AG04450 (cell line): ENCODE measurements around the gene CENATAC. TPM values are rescaled to one million over a fixed set of nuclear protein-coding genes. Genes with fewer than 3 reads are reported as not detected.
"Not testable (repeated sequence)": the region's sequence is repeated elsewhere in the genome, so short reads cannot be mapped to it uniquely, and the experiment has no call there.

Experiments used
- CTCF ChIA-PET: fragments of 300-600, 350-600 bp; formaldehyde crosslinking; extraction: SDS; loops from one replicate; lab custom pipeline; 2022; ENCODE audit warnings: antibody characterized with exemption, inconsistent platforms; lab: Charles Lee
- POLR2A ChIA-PET: fragments of 350-600 bp; formaldehyde crosslinking; extraction: SDS; loops from one replicate; lab custom pipeline; 2021; ENCODE audit warnings: antibody characterized with exemption, inconsistent platforms; lab: Yijun Ruan, JAX
- DNase-seq: peaks from one replicate; pipeline ENCODE4 v3.0.0-alpha.2; 2011; ENCODE audit warnings: low read depth, low spot score
- H3K27ac ChIP-seq: one replicate; pipeline ENCODE4 v1.5.1; 2012; ENCODE audit warnings: low read depth, low read length, control low read depth
- H3K27me3 ChIP-seq: one replicate; pipeline ENCODE4 v1.6.0; 2012; ENCODE audit warnings: low read length; ENCODE audit not compliant: control insufficient read depth, insufficient read depth
- H3K4me3 ChIP-seq: 2 replicates; pipeline ENCODE4 v1.5.1; 2011; ENCODE audit warnings: mild to moderate bottlenecking, low read depth, low read length, control low read depth
- H3K9me3 ChIP-seq: 2 replicates; pipeline ENCODE4 v1.5.1; 2012; ENCODE audit warnings: low read length; ENCODE audit not compliant: control insufficient read depth, insufficient read depth
- CTCF ChIP-seq: IDR thresholded peaks from 2 replicates; pipeline ENCODE4 v1.5.1; 2011; ENCODE audit warnings: low read depth, low read length, control low read depth, inconsistent platforms
- polyA plus RNA-seq: library from polyadenylated mRNA; depleted of rRNA; stranded (reverse); fragments of >200 nt; gene quantifications from 2 replicates; pipeline ENCODE4 v1.2.3, GENCODE V29; 2011

CENATAC gene
- polyA plus RNA-seq, 1 experiment, result 13.5 TPM

GRCh38 chr11:119031912-119032280 lies 34.0 kb downstream of the CENATAC start:
- Histone ChIP-seq H3K9me3 (no peaks in the 10 kb centered on the region; the same call in 1 of the 2 replicates), H3K27me3 (no peaks in the 10 kb centered on the region), H3K27ac (no peak overlapping the region), H3K4me3 (no peak overlapping the region)
- DNase-seq, result no peak
- no peak for TF ChIP-seq CTCF
- CTCF ChIA-PET, result interaction anchor here (0.6 to 1.5 kb wide), 10 partner anchors 9 to 309 kb away, joined by 3 to 17 read pairs (median 4); partner anchors contain the start of genes C1QTNF5, HYOU1, TRAPPC4 and VPS11
- POLR2A ChIA-PET, result no interaction called here

GRCh38 chr11:119033421-119033820 lies 35.5 kb downstream of the CENATAC start:
- CTCF ChIA-PET, result interaction anchor here (0.7 to 1.4 kb wide), 4 partner anchors 12 to 162 kb away, joined by 3 to 6 read pairs (median 3); no protein-coding TSS in a partner anchor
- DNase-seq, H3K9me3 ChIP-seq, POLR2A ChIA-PET, H3K27ac ChIP-seq, H3K27me3 ChIP-seq, H3K4me3 ChIP-seq: not testable (repeated sequence)

GRCh38 chr11:119034813-119035212 lies 36.9 kb downstream of the CENATAC start:
- DNase-seq, result no peak
- no peak overlapping the region for H3K27ac ChIP-seq
- H3K9me3 ChIP-seq, result no peaks in the 10 kb centered on the region; the same call in 1 of the 2 replicates
- ChIA-PET CTCF (interaction anchor here (0.7 kb wide), 1 partner anchor 30 kb away, joined by 3 read pairs; no protein-coding TSS in a partner anchor), POLR2A (no interaction called here)
- H3K4me3 ChIP-seq, result no peak overlapping the region
- H3K27me3 ChIP-seq, result peaks cover 2% of the 10 kb centered on the region
- TF ChIP-seq CTCF, result no peak

- TF ChIP-seq CTCF, result no peak
- Histone ChIP-seq H3K27me3 (peaks cover 2% of the 10 kb centered on the region), H3K9me3 (no peaks in the 10 kb centered on the region), H3K27ac (no peak overlapping the region), H3K4me3 (no peak overlapping the region)
- POLR2A ChIA-PET, result interaction anchor here (0.5 to 0.7 kb wide), 2 partner anchors 16 to 44 kb away, joined by 3 to 4 read pairs; no protein-coding TSS in a partner anchor
- CTCF ChIA-PET, result no interaction called here
- no peak for DNase-seq
Observed at GRCh38 chr11:119038884-119039283, 40.9 kb downstream of the CENATAC start.

- POLR2A ChIA-PET, result interaction anchor here (0.5 to 1.5 kb wide), 2 partner anchors 28 to 44 kb away, joined by 4 to 5 read pairs; partner anchors contain the start of gene VPS11
- DNase-seq, H3K27ac ChIP-seq, CTCF ChIA-PET, H3K4me3 ChIP-seq, H3K9me3 ChIP-seq, H3K27me3 ChIP-seq: not testable (repeated sequence)
Observed at GRCh38 chr11:119039471-119039870, 41.5 kb downstream of the CENATAC start.

GRCh38 chr11:119041821-119042514 lies 44.0 kb downstream of the CENATAC start:
- H3K27me3 ChIP-seq, result peaks cover 2% of the 10 kb centered on the region
- no peak overlapping the region for H3K27ac ChIP-seq
- ChIA-PET CTCF (interaction anchor here (1.3 kb wide), 1 partner anchor 10 kb away, joined by 3 read pairs; no protein-coding TSS in a partner anchor), POLR2A (no interaction called here)
- DNase-seq, result no peak
- H3K4me3 ChIP-seq, result no peak overlapping the region
- H3K9me3 ChIP-seq, result no peaks in the 10 kb centered on the region
- no peak for TF ChIP-seq CTCF
